C4-2B (cell line): ENCODE measurements around the gene NR1D2.

Experiments
- CTCF ChIP-seq: fragments of 450-650 bp; conservative IDR thresholded peaks from 2 replicates; pipeline ENCODE4 v1.5.1; 2017; ENCODE audit warnings: mild to moderate bottlenecking
- ZFX ChIP-seq: fragments of 450-650 bp; IDR thresholded peaks from 2 replicates; pipeline ENCODE4 v1.6.1; 2017

GRCh38 chr3:23904545-23904944 is 40.5 kb upstream of the NR1D2 start:
- no peak for TF ChIP-seq CTCF
- no peak for TF ChIP-seq ZFX
